Measurements from ENCODE around the gene LDLRAD3.

Gene LDLRAD3

GRCh38 chr11:36054628-36055027 lies 110.8 kb downstream of the LDLRAD3 start:
- no peak for DNase-seq

GRCh38 chr11:36056160-36056751 lies 112.4 kb downstream of the LDLRAD3 start:
- no peak for DNase-seq

- DNase-seq, result no peak
These were observed 113.6 kb downstream of the LDLRAD3 start for GRCh38 chr11:36057379-36058042.

GRCh38 chr11:36059660-36060059 lies 115.8 kb downstream of the LDLRAD3 start:
- no peak for DNase-seq

GRCh38 chr11:36060926-36061325 lies 117.1 kb downstream of the LDLRAD3 start:
- no peak for DNase-seq

- DNase-seq, result no peak
These were observed 117.6 kb downstream of the LDLRAD3 start for GRCh38 chr11:36061471-36061870.

GRCh38 chr11:36062796-36063365 lies 119.0 kb downstream of the LDLRAD3 start:
- DNase-seq, result no peak

- DNase-seq, result no peak
These were observed 121.6 kb downstream of the LDLRAD3 start for GRCh38 chr11:36065436-36065835.

- no peak for DNase-seq
These were observed 123.0 kb downstream of the LDLRAD3 start for GRCh38 chr11:36066891-36067290.

GRCh38 chr11:36069576-36070212 lies 125.8 kb downstream of the LDLRAD3 start:
- DNase-seq, result no peak

- no peak for DNase-seq
These were observed 126.5 kb downstream of the LDLRAD3 start for GRCh38 chr11:36070213-36070953.

GRCh38 chr11:36070954-36071330 lies 127.1 kb downstream of the LDLRAD3 start:
- no peak for DNase-seq

GRCh38 chr11:36071917-36072500 lies 128.1 kb downstream of the LDLRAD3 start:
- no peak for DNase-seq

GRCh38 chr11:36073411-36074203 lies 129.7 kb downstream of the LDLRAD3 start:
- no peak for DNase-seq

GRCh38 chr11:36074941-36075431 lies 131.1 kb downstream of the LDLRAD3 start:
- no peak for DNase-seq

- no peak for DNase-seq
These were observed 133.5 kb downstream of the LDLRAD3 start for GRCh38 chr11:36077368-36077767.

GRCh38 chr11:36077886-36078685 lies 134.2 kb downstream of the LDLRAD3 start:
- DNase-seq, result no peak

- DNase-seq, result no peak
These were observed 134.8 kb downstream of the LDLRAD3 start for GRCh38 chr11:36078686-36079055.

GRCh38 chr11:36079878-36080675 lies 136.2 kb downstream of the LDLRAD3 start:
- no peak for DNase-seq

- DNase-seq, result no peak
These were observed 137.5 kb downstream of the LDLRAD3 start for GRCh38 chr11:36081274-36081945.
